ENCODE data around the gene ACOX3. TPM values are rescaled to one million over a fixed set of nuclear protein-coding genes. Genes with fewer than 3 reads are reported as not detected.
"Not testable (repeated sequence)": the region's sequence is repeated elsewhere in the genome, so short reads cannot be mapped to it uniquely, and the experiment has no call there.

Gene ACOX3
- total RNA-seq, 1 donor from 2014 or later, result 23.8 TPM

DNA sequence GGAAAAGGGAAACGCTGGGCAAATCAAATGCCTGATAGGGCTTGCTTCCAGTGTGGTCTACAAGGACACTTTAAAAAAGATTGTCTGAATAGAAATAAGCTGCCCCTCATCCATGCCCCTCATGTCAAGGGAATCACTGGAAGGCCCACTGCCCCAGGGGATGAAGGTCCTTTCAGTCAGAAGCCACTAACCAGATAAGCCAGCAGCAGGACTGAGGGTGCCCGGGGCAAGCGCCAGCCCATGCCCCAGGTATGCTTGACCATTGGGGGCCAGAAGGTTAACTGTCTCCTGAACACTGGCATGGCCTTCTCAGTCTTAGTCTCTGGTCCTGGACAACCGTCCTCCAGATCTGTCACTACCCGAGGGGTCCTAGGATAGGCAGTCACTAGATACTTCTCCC, 17.7 kb downstream of the ACOX3 start:
- H3K4me1 Mint-ChIP-seq (ENCODE audit: low read depth, unreplicated experiment), result peaks cover 4% of the 10 kb centered on the region
- H3K27ac Mint-ChIP-seq (ENCODE audit: unreplicated experiment), result no peak overlapping the region
- DNase-seq, result no peak
- TF ChIP-seq, protein P1, sequence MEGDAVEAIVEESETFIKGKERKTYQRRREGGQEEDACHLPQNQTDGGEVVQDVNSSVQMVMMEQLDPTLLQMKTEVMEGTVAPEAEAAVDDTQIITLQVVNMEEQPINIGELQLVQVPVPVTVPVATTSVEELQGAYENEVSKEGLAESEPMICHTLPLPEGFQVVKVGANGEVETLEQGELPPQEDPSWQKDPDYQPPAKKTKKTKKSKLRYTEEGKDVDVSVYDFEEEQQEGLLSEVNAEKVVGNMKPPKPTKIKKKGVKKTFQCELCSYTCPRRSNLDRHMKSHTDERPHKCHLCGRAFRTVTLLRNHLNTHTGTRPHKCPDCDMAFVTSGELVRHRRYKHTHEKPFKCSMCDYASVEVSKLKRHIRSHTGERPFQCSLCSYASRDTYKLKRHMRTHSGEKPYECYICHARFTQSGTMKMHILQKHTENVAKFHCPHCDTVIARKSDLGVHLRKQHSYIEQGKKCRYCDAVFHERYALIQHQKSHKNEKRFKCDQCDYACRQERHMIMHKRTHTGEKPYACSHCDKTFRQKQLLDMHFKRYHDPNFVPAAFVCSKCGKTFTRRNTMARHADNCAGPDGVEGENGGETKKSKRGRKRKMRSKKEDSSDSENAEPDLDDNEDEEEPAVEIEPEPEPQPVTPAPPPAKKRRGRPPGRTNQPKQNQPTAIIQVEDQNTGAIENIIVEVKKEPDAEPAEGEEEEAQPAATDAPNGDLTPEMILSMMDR (IDR thresholded peaks at IDR 0.05; ENCODE audit: partially characterized antibody, unreplicated experiment), result no peak
- no peak overlapping the region for H3K4me3 Mint-ChIP-seq (ENCODE audit: unreplicated experiment)
- H3K9me3 Mint-ChIP-seq (ENCODE audit: unreplicated experiment), result peaks cover 13% of the 10 kb centered on the region
- no peaks in the 10 kb centered on the region for H3K36me3 Mint-ChIP-seq (ENCODE audit: unreplicated experiment)
- H3K27me3 Mint-ChIP-seq (ENCODE audit: unreplicated experiment), result peaks cover 2% of the 10 kb centered on the region

DNA sequence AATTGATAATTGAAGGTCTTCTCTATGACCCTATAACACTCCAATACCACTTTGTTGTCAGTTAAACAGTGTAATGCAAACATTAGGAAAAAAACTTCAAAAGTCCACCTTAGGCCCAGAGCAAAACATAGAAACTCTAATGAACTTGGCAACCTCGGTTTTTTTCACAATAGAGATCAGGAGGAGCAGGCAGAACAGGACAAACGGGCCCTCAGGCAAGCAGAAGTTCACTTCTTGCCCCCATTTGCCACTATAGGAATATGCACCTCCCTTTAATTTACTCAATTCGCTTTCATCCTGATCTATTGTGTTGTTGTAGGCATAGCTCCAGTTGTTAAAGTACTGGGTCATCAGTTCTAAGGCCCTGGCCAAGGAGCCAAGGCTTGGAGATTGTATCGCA, 18.2 kb downstream of the ACOX3 start:
- H3K27me3 Mint-ChIP-seq (ENCODE audit: unreplicated experiment), result no peaks in the 10 kb centered on the region

DNA sequence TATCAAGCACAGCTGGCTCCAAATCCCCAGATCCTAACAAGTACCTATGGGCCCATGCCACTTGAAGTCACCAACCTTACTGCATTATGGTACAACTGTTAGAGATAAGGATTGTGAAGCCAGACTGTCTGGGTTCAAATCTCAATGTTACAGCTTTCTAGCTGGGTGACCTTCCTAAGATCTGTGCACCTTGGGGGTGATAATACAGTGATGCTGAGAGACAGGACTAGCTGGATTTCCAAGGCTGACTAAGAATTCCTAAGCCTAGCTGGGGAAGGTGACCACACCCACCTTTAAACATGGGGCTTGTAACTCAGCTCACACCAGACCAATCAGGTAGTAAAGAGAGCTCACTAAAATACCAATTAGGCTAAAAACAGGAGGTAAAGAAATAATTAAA, 20.4 kb downstream of the ACOX3 start:
- not testable (repeated sequence) for H3K27ac Mint-ChIP-seq (ENCODE audit: unreplicated experiment); H3K9me3 Mint-ChIP-seq (ENCODE audit: unreplicated experiment)

More for the DNA sequence above, 18.2 kb downstream of the ACOX3 start:
- H3K36me3 Mint-ChIP-seq (ENCODE audit: unreplicated experiment), result no peaks in the 10 kb centered on the region
- H3K4me1 Mint-ChIP-seq (ENCODE audit: low read depth, unreplicated experiment), result peaks cover under 1% of the 10 kb centered on the region
- no peak for DNase-seq
- H3K4me3 Mint-ChIP-seq (ENCODE audit: unreplicated experiment), result no peak overlapping the region
- H3K27ac Mint-ChIP-seq (ENCODE audit: unreplicated experiment), result no peak overlapping the region
- TF ChIP-seq, protein P1 (IDR thresholded peaks at IDR 0.05; ENCODE audit: partially characterized antibody, unreplicated experiment), result no peak
- H3K9me3 Mint-ChIP-seq (ENCODE audit: unreplicated experiment), result peaks cover 11% of the 10 kb centered on the region

DNA sequence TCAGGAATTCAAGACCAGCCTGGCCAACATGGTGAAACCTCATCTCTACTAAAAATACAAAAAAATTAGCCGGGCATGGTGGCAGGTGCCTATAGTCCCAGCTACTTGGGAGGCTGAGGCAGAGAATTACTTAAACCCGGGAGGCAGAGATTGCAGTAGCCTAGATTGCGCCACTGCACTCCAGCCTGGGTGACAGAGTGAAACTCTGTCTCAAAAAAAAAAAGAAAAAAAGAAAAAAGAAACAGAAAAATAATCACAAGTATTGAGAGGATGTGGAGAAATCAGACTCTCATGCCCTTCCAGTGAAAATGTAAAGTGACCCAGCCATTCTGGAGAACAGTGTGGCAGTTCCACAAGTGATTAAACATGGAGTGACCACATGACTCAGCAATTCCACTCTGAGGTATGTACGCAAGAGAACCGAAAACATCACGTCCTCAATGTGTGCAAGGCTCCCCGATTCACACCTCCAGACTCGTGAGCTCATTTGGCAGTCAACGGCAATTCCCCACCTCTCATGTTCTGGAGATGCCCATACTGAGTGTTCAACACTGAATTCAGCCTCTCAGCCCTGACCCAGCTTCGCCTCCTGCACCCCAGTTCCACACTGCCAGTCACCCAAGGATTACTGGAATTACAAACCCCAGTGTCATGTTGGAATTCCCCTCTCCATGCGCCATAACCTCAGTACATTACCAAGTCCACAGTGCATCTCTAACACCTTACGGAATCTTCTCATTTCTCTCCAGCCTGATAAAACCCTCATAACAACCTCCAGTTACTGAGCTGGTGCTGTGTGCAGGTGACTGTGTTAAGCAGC, 21.1 kb downstream of the ACOX3 start:
- Mint-ChIP-seq H3K4me3 (ENCODE audit: unreplicated experiment) (no peak overlapping the region), H3K27me3 (ENCODE audit: unreplicated experiment) (peaks cover 4% of the 10 kb centered on the region)
- TF ChIP-seq, protein P1 (IDR thresholded peaks at IDR 0.05; ENCODE audit: partially characterized antibody, unreplicated experiment), result no peak

More for the DNA sequence above, 20.4 kb downstream of the ACOX3 start:
- H3K27me3 Mint-ChIP-seq (ENCODE audit: unreplicated experiment); H3K4me1 Mint-ChIP-seq (ENCODE audit: low read depth, unreplicated experiment); DNase-seq; H3K4me3 Mint-ChIP-seq (ENCODE audit: unreplicated experiment); H3K36me3 Mint-ChIP-seq (ENCODE audit: unreplicated experiment): not testable (repeated sequence)

DNA sequence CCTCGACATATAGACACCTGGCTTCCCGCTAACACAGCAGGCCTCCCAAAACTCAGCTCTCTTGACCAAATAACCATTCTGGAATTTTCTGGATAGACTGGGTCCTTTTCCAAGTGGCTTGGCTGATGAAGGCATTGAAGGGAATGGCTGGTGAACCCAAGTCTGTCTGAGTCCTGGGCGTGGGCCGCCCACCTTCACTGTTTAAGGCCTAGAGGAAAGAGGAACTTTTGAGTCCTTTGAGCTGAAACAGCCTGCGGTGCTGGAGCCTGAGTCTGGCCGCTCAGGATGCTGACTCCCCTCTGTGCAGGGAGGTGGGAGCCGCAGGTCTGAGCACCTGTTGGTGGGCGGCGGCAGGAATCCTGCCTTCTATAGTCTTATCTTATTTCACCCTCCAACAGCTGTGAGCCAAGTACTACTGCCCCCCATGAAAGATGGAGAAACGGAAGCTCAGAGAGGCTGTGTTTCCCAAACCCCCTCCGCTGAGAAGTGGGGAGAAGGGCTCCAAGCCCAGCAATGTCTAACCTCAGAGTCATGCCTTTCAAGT, 23.4 kb downstream of the ACOX3 start:
- Mint-ChIP-seq H3K4me1 (ENCODE audit: low read depth, unreplicated experiment) (peaks cover 4% of the 10 kb centered on the region), H3K9me3 (ENCODE audit: unreplicated experiment) (peaks cover 9% of the 10 kb centered on the region), H3K27ac (ENCODE audit: unreplicated experiment) (no peak overlapping the region), H3K36me3 (ENCODE audit: unreplicated experiment) (peaks cover 16% of the 10 kb centered on the region), H3K4me3 (ENCODE audit: unreplicated experiment) (no peak overlapping the region), H3K27me3 (ENCODE audit: unreplicated experiment) (peaks cover 11% of the 10 kb centered on the region)
- TF ChIP-seq, protein P1 (IDR thresholded peaks at IDR 0.05; ENCODE audit: partially characterized antibody, unreplicated experiment), result no peak
- no peak for DNase-seq

More for the DNA sequence above, 21.1 kb downstream of the ACOX3 start:
- H3K4me1 Mint-ChIP-seq (ENCODE audit: low read depth, unreplicated experiment), result peaks cover 4% of the 10 kb centered on the region
- peaks cover 5% of the 10 kb centered on the region for H3K36me3 Mint-ChIP-seq (ENCODE audit: unreplicated experiment)
- no peak for DNase-seq
- H3K27ac Mint-ChIP-seq (ENCODE audit: unreplicated experiment), result no peak overlapping the region
- peaks cover 4% of the 10 kb centered on the region for H3K9me3 Mint-ChIP-seq (ENCODE audit: unreplicated experiment)

Data from glutamatergic neuron (in vitro differentiated cells).